Measurements from ENCODE around the gene KNDC1.

Gene KNDC1

GRCh38 chr10:133195096-133195495 is 35.1 kb downstream of the KNDC1 start:
- no peak overlapping the region for H3K4me2 ChIP-seq (ENCODE audit: low read length)
- no peaks in the 10 kb centered on the region for H3K36me3 ChIP-seq (replicated peaks; ENCODE audit: low read depth, low read length)
- H3K9me3 ChIP-seq (ENCODE audit: insufficient read depth, low read length): no peaks in the 10 kb centered on the region
- TF ChIP-seq CTCF (IDR thresholded peaks at IDR 0.05; ENCODE audit: low read depth, low read length): no peak
- TF ChIP-seq EZH2phosphoT487 (IDR thresholded peaks at IDR 0.05; ENCODE audit: low read depth): no peak
- H3K27me3 ChIP-seq (ENCODE audit: low read depth, low read length): no peaks in the 10 kb centered on the region
- no peak overlapping the region for H2AFZ ChIP-seq (ENCODE audit: low read depth, low read length)
- H3K79me2 ChIP-seq (ENCODE audit: low read length): no peaks in the 10 kb centered on the region
- H3K9ac ChIP-seq (ENCODE audit: low read length): no peak overlapping the region
- no peak overlapping the region for H3K27ac ChIP-seq (ENCODE audit: low read length)
- H3K4me1 ChIP-seq (ENCODE audit: low read length): no peaks in the 10 kb centered on the region
- H3K4me3 ChIP-seq (ENCODE audit: low read length): no peak overlapping the region
- H4K20me1 ChIP-seq (ENCODE audit: insufficient read depth, low read length): no peaks in the 10 kb centered on the region

- Histone ChIP-seq H4K20me1 (ENCODE audit: insufficient read depth, low read length) (no peaks in the 10 kb centered on the region), H3K4me2 (ENCODE audit: low read length) (no peak overlapping the region), H3K27ac (ENCODE audit: low read length) (no peak overlapping the region), H3K4me3 (ENCODE audit: low read length) (no peak overlapping the region), H3K79me2 (ENCODE audit: low read length) (no peaks in the 10 kb centered on the region), H3K36me3 (replicated peaks; ENCODE audit: low read depth, low read length) (no peaks in the 10 kb centered on the region), H3K9ac (ENCODE audit: low read length) (no peak overlapping the region), H3K9me3 (ENCODE audit: insufficient read depth, low read length) (no peaks in the 10 kb centered on the region), H3K27me3 (ENCODE audit: low read depth, low read length) (no peaks in the 10 kb centered on the region), H3K4me1 (ENCODE audit: low read length) (no peaks in the 10 kb centered on the region), H2AFZ (ENCODE audit: low read depth, low read length) (no peak overlapping the region)
- no peak for TF ChIP-seq EZH2phosphoT487 (IDR thresholded peaks at IDR 0.05; ENCODE audit: low read depth)
- no peak for TF ChIP-seq CTCF (IDR thresholded peaks at IDR 0.05; ENCODE audit: low read depth, low read length)
Observed at GRCh38 chr10:133195611-133196010, 35.6 kb downstream of the KNDC1 start.

GRCh38 chr10:133196221-133196915 is 36.3 kb downstream of the KNDC1 start:
- Histone ChIP-seq H3K9ac (ENCODE audit: low read length) (no peak overlapping the region), H3K4me3 (ENCODE audit: low read length) (no peak overlapping the region), H3K79me2 (ENCODE audit: low read length) (no peaks in the 10 kb centered on the region), H3K9me3 (ENCODE audit: insufficient read depth, low read length) (no peaks in the 10 kb centered on the region), H3K4me2 (ENCODE audit: low read length) (no peak overlapping the region), H3K27ac (ENCODE audit: low read length) (no peak overlapping the region), H3K27me3 (ENCODE audit: low read depth, low read length) (no peaks in the 10 kb centered on the region), H3K4me1 (ENCODE audit: low read length) (no peaks in the 10 kb centered on the region), H2AFZ (ENCODE audit: low read depth, low read length) (no peak overlapping the region), H4K20me1 (ENCODE audit: insufficient read depth, low read length) (no peaks in the 10 kb centered on the region), H3K36me3 (replicated peaks; ENCODE audit: low read depth, low read length) (no peaks in the 10 kb centered on the region)
- TF ChIP-seq CTCF (IDR thresholded peaks at IDR 0.05; ENCODE audit: low read depth, low read length): no peak
- no peak for TF ChIP-seq EZH2phosphoT487 (IDR thresholded peaks at IDR 0.05; ENCODE audit: low read depth)

GRCh38 chr10:133196936-133197758 is 37.1 kb downstream of the KNDC1 start:
- no peak overlapping the region for H3K4me3 ChIP-seq (ENCODE audit: low read length)
- H4K20me1 ChIP-seq (ENCODE audit: insufficient read depth, low read length): no peaks in the 10 kb centered on the region
- no peak overlapping the region for H3K9ac ChIP-seq (ENCODE audit: low read length)
- no peak for TF ChIP-seq CTCF (IDR thresholded peaks at IDR 0.05; ENCODE audit: low read depth, low read length)
- no peak for TF ChIP-seq EZH2phosphoT487 (IDR thresholded peaks at IDR 0.05; ENCODE audit: low read depth)
- H3K4me2 ChIP-seq (ENCODE audit: low read length): no peak overlapping the region
- no peaks in the 10 kb centered on the region for H3K9me3 ChIP-seq (ENCODE audit: insufficient read depth, low read length)
- no peaks in the 10 kb centered on the region for H3K4me1 ChIP-seq (ENCODE audit: low read length)
- H3K79me2 ChIP-seq (ENCODE audit: low read length): no peaks in the 10 kb centered on the region
- no peak overlapping the region for H2AFZ ChIP-seq (ENCODE audit: low read depth, low read length)
- H3K36me3 ChIP-seq (replicated peaks; ENCODE audit: low read depth, low read length): no peaks in the 10 kb centered on the region
- no peaks in the 10 kb centered on the region for H3K27me3 ChIP-seq (ENCODE audit: low read depth, low read length)
- H3K27ac ChIP-seq (ENCODE audit: low read length): no peak overlapping the region
